Effector memory CD4-positive, alpha-beta T cell (primary cell): ENCODE measurements around the gene SUMO4.

ENCODE experiments used
- DNase-seq, 3 donors: peaks; one replicate each; pipeline ENCODE4 v3.0.0-alpha.2; 2020
- H3K27ac ChIP-seq: 2 replicates; pipeline ENCODE4 v1.7.0; 2013; ENCODE audit warnings: mild to moderate bottlenecking, low read length, moderate library complexity; ENCODE audit not compliant: insufficient read depth, poor library complexity, severe bottlenecking
- H3K27me3 ChIP-seq: replicated peaks from 2 replicates; pipeline ENCODE4 v1.7.0; 2013; ENCODE audit warnings: mild to moderate bottlenecking, low read length; ENCODE audit not compliant: insufficient read depth, control insufficient read depth, poor library complexity, severe bottlenecking
- H3K36me3 ChIP-seq: 2 replicates; pipeline ENCODE4 v1.7.0; 2013; ENCODE audit warnings: mild to moderate bottlenecking, low read length, moderate library complexity; ENCODE audit not compliant: control insufficient read depth, insufficient read depth
- H3K4me1 ChIP-seq: 2 replicates; pipeline ENCODE4 v1.7.0; 2013; ENCODE audit warnings: low read length, mild to moderate bottlenecking; ENCODE audit not compliant: control insufficient read depth, insufficient read depth, poor library complexity, severe bottlenecking
- H3K4me3 ChIP-seq: 2 replicates; pipeline ENCODE4 v1.7.0; 2013; ENCODE audit warnings: low read length, low read depth, mild to moderate bottlenecking; ENCODE audit not compliant: insufficient read depth, poor library complexity, severe bottlenecking
- H3K9me3 ChIP-seq: 2 replicates; pipeline ENCODE4 v1.7.0; 2013; ENCODE audit warnings: mild to moderate bottlenecking, low read length, moderate library complexity; ENCODE audit not compliant: control insufficient read depth

Gene SUMO4

DNA sequence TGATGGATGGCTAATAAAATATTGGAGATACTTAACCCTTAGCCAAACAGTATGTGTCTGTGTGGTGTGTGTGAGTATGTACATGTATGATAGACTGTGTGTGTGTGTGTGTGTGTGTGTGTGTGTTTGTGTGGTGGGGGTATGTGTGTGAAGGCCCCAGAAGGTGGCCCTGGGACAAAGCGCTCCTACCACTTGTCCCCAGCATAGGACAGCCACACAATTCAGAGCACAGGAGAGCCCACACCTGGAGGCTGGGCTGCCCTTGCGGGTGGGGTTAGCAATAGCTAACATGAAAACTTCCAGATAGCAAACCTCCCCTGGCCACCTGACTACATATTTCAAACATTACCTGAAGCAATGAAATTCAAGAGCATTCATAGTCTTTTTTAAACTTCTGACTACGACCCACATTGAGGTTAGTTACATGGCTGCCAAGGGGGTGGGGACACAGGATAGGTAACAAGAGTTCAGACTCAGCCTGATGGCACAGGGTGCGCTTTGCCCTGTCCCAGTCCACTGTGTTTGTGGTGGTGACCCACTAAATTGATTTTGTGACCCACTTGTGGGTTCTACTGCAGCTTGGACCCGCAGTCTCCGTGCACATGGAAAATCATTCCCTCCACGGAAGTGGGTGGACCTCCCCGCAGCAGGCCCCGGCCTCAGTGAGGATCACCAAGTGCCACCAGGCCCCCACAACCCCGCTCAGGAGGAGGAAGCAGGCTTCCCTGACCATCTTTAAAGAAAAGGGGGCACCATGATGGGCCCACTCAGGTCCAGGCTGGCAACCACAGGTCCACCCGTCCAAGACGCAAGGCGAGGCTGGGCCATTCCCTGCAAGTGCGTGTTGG lies 50.0 kb downstream of the SUMO4 start:
- no peaks in the 10 kb centered on the region for H3K27me3 ChIP-seq
- peaks cover 1% of the 10 kb centered on the region for H3K4me1 ChIP-seq
- DNase-seq: no peak
- H3K9me3 ChIP-seq: no peaks in the 10 kb centered on the region
- no peak overlapping the region for H3K27ac ChIP-seq
- peaks cover 42% of the 10 kb centered on the region for H3K36me3 ChIP-seq
- H3K4me3 ChIP-seq: no peak overlapping the region
